ENCODE measurements around the gene BDKRB2. TPM values are rescaled to one million over a fixed set of nuclear protein-coding genes. Genes with fewer than 3 reads are reported as not detected.
A peak's percentile ranks its signal among the peaks of the same experiment; 100 is the strongest.

BDKRB2 gene
- total RNA-seq, 6 donors from 2014 or later = 0.78 to 4.0 (median 1.8) TPM; not detected in 1

- Histone ChIP-seq H3K27me3 (no peaks in the 10 kb centered on the region), H3K4me3 (peak overlapping the region in 1 of 4 donors; percentile 6), H3K9me3 (no peaks in the 10 kb centered on the region), H3K36me3 (no peaks in the 10 kb centered on the region), H3K27ac (peak overlapping the region; percentile 65 to 77 (median 71)), H3K4me1 (peaks cover 17 to 31% (median 25%) of the 10 kb centered on the region in 4 donors)
- ATAC-seq (ENCODE audit: low FRiP score in 2 of 2) (peak; percentile 46 to 77), DNase-seq (peak in 1 of 2 donors; percentile 86)
- 15 to 17% methylated on average over 9 of the region's 9 CpGs for WGBS, 2 donors
- TF ChIP-seq EP300 (IDR thresholded peaks at IDR 0.05) = no peak
- TF ChIP-seq POLR2A (IDR thresholded peaks at IDR 0.05) = no peak
- peak in 1 of 2 donors; percentile 2 for TF ChIP-seq POLR2AphosphoS5 (IDR thresholded peaks at IDR 0.05)
- no peak for TF ChIP-seq CTCF (IDR thresholded peaks at IDR 0.05)
Observed at GRCh38 chr14:96198430-96199130, 6.1 kb upstream of the BDKRB2 start.

- H3K4me1 ChIP-seq = peaks cover 8 to 45% (median 28%) of the 10 kb centered on the region in 4 donors
- H3K27ac ChIP-seq = no peak overlapping the region
- H3K9me3 ChIP-seq = no peaks in the 10 kb centered on the region
- H3K27me3 ChIP-seq = no peaks in the 10 kb centered on the region
- H3K36me3 ChIP-seq = no peaks in the 10 kb centered on the region
- peak in 1 of 2 donors; percentile 39 for DNase-seq
- no peak overlapping the region for H3K4me3 ChIP-seq
- WGBS, 2 donors = 93% methylated on average over 8 of the region's 8 CpGs; no CpG with 5 or more reads in 1 of the 2 donors
- no peak for ATAC-seq (ENCODE audit: low FRiP score in 2 of 2)
- TF ChIP-seq CTCF (IDR thresholded peaks at IDR 0.05) (no peak), EP300 (IDR thresholded peaks at IDR 0.05) (no peak), POLR2AphosphoS5 (IDR thresholded peaks at IDR 0.05) (no peak), POLR2A (IDR thresholded peaks at IDR 0.05) (no peak)
Observed at GRCh38 chr14:96201157-96201556, 3.5 kb upstream of the BDKRB2 start.

DNA sequence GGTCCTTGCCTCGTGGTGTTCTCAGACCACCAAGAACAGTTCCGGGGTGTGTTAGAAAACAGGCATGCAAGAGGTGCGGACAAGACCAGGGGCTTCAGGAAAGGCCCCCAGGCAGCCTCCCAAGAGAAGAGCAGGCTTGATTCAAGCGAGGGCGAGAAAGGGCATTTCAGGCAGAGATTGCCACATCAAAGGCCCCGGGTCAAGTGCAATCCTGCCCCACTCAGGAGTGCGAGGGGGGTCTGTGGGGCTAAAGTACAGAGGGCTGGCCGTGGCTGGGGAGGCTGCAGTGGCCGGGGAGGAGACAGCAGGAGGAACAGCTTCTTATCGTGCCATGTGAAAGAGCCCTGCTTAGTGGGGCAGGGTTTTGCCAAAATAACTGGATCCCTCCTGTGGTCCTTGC, 2.7 kb upstream of the BDKRB2 start:
- Histone ChIP-seq H3K4me3 (no peak overlapping the region), H3K36me3 (no peaks in the 10 kb centered on the region), H3K27me3 (no peaks in the 10 kb centered on the region), H3K9me3 (no peaks in the 10 kb centered on the region), H3K4me1 (peaks cover 8 to 45% (median 29%) of the 10 kb centered on the region in 4 donors), H3K27ac (no peak overlapping the region)
- no peak for ATAC-seq (ENCODE audit: low FRiP score in 2 of 2)
- TF ChIP-seq CTCF (IDR thresholded peaks at IDR 0.05) (no peak), POLR2A (IDR thresholded peaks at IDR 0.05) (no peak), EP300 (IDR thresholded peaks at IDR 0.05) (no peak)
- no peak for DNase-seq
- WGBS, 2 donors = 46 to 70% methylated on average over 10 of the region's 10 CpGs

GRCh38 chr14:96202441-96203094, 2.1 kb upstream of the BDKRB2 start:
- WGBS, 2 donors = 81 to 88% methylated on average over 11 of the region's 11 CpGs
- Histone ChIP-seq H3K27ac (no peak overlapping the region), H3K4me1 (peaks cover 8 to 45% (median 28%) of the 10 kb centered on the region in 4 donors), H3K36me3 (no peaks in the 10 kb centered on the region), H3K4me3 (no peak overlapping the region), H3K27me3 (no peaks in the 10 kb centered on the region), H3K9me3 (no peaks in the 10 kb centered on the region)
- TF ChIP-seq EP300 (IDR thresholded peaks at IDR 0.05) (no peak), POLR2A (IDR thresholded peaks at IDR 0.05) (no peak), CTCF (IDR thresholded peaks at IDR 0.05) (no peak), POLR2AphosphoS5 (IDR thresholded peaks at IDR 0.05) (no peak)
- no peak for ATAC-seq (ENCODE audit: low FRiP score in 2 of 2)
- no peak for DNase-seq
